GM21447 (cell line): Measurements from ENCODE around the gene HMOX1.

Experiments used
- ATAC-seq: cut with Tn5 transposase; IDR thresholded peaks from one replicate; pipeline ENCODE4 v1.9.1; 2021; ENCODE audit not compliant: unreplicated experiment

Gene HMOX1

DNA sequence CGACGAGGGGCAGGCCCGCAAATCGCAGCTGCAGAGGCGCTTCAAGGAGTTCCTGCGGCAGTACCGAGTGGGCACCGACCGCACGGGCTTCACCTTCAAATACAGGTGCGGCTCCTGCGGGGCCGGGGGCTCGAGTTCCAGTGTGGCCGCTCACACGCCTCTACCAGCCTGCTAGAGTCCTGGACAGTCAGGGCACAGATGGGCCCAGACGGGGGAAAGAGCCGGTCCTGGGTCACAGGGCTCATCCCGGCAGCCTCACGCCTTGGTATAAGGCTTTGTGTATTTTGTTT is 19.6 kb downstream of the HMOX1 start:
- peak; percentile 11 for ATAC-seq

GRCh38 chr22:35401863-35402262 is 21.0 kb downstream of the HMOX1 start:
- no peak for ATAC-seq

DNA sequence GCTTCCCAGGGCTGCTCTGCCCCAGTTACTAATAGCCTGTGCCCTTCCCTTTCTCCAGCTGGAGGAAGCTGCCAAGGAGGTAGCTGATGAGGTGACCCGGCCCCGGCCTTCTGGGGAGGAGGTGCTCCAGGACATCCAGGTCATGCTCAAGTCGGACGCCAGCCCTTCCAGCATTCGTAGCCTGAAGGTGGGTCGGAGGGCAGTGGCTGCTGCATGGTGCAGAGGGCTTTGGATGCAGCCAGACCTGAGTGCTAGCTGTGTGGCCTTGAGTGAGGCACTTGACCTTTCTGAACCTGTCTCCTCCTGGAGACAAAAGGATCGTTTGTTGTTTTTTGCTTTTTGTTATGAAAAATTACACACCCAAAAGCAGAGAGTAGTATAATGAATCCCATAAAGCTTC is 22.5 kb downstream of the HMOX1 start:
- ATAC-seq: no peak

DNA sequence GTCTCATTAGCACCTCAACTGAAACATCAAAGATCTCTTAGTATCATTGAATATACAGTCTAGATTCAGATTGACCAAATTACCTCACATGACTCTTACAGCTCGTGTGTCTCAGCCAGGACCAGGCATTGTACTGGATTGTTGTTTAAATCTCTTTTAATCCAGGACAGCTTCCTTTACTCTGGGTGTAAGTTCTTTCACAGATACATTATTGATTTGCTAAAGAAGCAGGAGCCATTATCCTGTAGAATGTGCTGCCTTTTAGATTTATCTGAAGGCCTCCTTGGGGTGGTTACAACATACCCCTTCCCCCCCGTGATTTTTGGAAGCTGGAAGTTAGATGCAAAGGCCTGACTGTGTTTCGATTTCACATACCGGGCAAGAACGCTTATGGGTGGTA is 23.3 kb downstream of the HMOX1 start:
- no peak for ATAC-seq

- no peak for ATAC-seq
Observed at GRCh38 chr22:35406443-35406842, 25.5 kb downstream of the HMOX1 start.

- no peak for ATAC-seq
Observed at GRCh38 chr22:35407362-35407761, 26.5 kb downstream of the HMOX1 start.

GRCh38 chr22:35409783-35410662 is 29.1 kb downstream of the HMOX1 start:
- ATAC-seq: peak; percentile 61

DNA sequence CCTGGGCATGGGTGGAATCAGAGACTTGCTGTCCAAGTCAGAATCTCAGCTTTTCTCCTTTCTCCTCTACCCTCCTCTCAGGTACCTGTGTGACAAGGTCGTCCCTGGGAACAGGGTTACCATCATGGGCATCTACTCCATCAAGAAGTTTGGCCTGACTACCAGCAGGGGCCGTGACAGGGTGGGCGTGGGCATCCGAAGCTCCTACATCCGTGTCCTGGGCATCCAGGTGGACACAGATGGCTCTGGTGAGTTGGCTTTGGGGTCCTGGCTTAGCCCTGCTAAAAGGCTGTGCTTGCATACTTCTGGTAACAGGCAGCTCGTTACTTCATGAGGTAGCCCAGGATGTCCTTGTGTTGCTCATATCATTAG is 29.8 kb downstream of the HMOX1 start:
- ATAC-seq: no peak

GRCh38 chr22:35411102-35411501 is 30.2 kb downstream of the HMOX1 start:
- ATAC-seq: no peak

DNA sequence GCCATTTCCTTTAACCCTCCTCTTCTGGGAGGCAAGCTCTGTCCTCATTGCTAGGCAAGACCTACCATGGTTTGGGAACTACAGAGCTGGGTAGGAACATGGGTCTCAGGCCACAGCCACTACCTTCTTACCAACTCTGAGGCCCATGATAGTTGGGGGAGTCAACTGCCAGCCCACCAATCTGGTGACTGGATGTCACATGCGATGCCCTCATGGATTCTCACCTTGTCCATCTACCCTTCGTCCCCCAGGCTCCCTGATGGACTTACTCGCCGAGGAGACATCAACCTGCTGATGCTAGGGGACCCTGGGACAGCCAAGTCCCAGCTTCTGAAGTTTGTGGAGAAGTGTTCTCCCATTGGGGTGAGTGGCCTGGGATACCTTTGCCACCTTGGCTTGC is 32.7 kb downstream of the HMOX1 start:
- no peak for ATAC-seq

- no peak for ATAC-seq
Observed at GRCh38 chr22:35417606-35418005, 36.7 kb downstream of the HMOX1 start.

GRCh38 chr22:35418088-35418487 is 37.2 kb downstream of the HMOX1 start:
- no peak for ATAC-seq

DNA sequence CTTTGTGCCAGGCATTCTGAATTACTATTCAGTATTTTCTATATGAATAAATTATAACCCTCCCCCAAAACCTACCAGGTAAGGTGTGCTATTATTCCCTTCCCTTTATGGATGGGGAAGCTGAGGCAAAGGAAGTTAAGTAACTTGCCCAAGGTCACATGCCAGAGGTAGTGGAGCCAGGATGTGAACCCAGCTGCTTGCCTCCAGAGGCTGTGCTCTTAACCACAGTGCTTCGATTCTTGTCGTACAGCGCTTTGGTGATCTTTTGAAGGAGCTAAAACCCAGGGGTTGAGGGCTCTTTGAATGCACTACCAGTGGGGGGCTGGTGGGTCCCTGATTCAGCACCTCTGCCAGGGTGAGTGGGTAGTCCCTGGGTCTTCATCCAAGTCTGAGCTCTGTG is 37.8 kb downstream of the HMOX1 start:
- ATAC-seq: no peak

DNA sequence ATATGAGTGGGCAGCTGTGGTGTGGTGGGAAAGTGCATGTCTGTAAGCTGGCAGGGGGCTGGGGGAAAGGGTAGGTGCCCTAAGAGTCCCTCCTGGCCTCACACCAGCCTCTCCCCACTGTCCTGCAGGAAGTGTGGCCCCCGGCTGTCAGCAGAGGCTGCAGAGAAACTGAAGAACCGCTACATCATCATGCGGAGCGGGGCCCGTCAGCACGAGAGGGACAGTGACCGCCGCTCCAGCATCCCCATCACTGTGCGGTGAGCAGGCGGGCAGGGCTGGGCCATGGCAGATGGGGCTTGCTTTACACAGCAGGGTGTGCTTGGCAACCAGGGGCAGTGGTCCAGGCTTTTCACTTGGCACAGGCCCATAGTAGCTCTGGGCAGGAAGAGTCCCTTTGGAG is 38.9 kb downstream of the HMOX1 start:
- ATAC-seq: no peak

- no peak for ATAC-seq
Observed at GRCh38 chr22:35421121-35421520, 40.2 kb downstream of the HMOX1 start.

GRCh38 chr22:35422145-35422544 is 41.2 kb downstream of the HMOX1 start:
- ATAC-seq: no peak

DNA sequence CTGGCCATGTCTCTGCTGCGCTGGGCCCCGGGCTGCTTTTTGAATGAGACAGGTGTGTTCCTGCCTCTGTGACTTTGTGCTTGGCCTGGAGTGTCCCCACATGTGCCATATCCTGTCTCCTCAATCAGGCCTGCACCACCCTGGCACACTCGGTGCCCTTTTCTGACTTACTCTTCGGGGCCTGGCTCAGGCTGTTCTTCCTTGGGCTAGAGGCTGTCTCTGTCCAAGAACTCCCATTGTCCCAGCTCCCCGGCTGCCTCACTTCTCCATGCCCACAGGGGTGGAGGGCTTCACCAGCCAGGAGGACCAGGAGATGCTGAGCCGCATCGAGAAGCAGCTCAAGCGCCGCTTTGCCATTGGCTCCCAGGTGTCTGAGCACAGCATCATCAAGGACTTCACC is 42.0 kb downstream of the HMOX1 start:
- no peak for ATAC-seq

GRCh38 chr22:35424081-35424480 is 43.2 kb downstream of the HMOX1 start:
- ATAC-seq: no peak

DNA sequence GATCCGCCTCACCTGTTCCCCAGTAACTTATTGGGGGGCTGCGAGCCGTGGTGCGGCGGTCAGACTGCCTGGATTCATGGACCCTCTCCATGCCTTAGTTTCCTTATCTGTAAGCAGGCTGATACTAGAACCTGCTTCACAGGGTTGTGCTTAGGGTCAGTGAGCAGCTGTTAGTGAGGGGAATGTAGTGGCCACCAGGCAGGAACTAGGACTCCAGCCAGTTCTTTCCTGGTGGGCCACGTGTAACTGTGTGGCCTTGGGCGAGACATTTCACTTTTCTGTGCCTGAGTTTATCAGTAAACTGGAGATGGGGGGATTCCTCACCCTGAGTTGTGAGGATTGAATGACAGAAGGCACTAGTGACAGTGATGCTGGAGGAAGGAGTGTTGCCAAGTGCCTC is 43.9 kb downstream of the HMOX1 start:
- ATAC-seq: no peak

DNA sequence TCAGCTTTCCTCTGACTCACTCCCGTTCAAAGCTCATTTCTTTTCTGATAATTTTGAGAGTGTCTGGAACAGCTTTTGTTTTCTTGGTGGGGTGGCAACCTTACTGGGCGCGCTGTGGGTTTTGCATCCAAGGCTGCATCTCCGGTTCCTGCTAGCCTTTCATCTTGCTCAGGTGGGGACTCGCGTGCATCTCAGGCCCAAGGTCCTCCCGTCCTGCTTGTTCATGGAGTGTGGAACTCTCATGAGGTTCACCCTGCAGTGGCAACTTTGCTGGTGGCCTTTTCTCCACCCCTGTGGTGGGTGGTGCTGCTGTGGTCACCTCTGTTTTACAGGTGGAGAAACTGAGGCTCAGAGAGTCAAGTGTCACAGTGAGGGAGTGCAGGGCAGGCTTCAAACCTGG is 44.6 kb downstream of the HMOX1 start:
- ATAC-seq: no peak

DNA sequence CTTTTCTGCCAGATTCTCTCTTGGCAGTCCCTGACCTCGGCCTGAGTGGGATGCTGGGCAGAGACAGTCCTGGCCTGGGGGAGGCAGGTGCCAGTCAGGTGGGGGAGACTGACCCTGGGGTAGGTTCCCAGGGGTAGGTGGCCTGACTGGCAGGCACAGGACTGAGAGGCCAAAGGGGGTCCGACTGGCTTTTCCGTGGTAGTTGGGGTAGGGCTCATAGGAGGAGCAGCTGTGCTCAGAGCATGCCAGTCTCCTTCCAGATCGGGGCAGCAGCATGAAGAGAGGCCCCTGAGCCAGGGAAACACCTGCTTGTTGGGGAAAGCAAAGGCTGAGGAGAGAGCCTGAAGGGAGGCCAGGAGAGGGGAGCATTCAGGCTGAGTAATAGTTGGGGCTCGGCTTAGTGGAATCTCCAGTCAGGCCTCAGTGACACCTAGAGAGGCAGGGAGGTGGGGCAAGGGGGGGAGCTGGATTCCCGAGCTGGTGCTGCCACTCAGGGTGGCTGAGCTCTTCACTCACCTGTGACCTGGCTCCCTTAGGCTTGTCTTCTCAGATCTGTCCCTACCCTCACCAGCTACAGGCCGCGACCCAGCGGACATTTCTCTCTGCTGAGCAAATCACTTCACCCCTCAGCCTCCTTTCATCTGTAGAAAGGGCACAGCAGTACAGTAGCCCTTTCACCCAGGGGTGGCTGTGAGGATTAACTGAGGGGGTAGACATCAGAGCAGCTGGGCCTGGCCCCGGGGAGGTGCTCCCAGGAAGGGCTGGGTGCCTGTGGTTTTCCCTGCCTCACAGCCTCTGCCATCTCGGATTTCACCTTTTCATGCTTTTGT is 45.3 kb downstream of the HMOX1 start:
- no peak for ATAC-seq

DNA sequence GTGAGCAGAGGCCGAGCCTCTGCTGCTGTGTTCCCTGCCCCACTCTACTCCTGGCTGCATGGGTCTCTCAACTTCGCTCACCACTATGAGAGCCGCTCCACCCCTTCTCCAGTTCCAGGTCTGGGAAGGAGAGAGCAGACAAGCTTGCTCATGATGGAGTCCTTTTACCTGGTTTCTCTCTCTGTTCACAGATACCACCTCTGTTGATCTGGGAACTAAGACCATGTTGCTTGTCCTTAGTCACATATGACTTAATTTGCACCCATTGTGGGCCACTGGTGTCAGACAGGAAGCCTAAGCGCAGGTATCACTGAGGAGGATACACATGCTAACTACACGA is 45.9 kb downstream of the HMOX1 start:
- ATAC-seq: no peak

GRCh38 chr22:35430897-35431322 is 50.0 kb downstream of the HMOX1 start:
- ATAC-seq: no peak
